HEK293T (cell line): ENCODE data around the gene ZHX3.

Experiments used
- BHLHE40 ChIP-seq: fragments of 450-650 bp; IDR thresholded peaks from 2 replicates; pipeline ENCODE4 v1.6.1; 2016; ENCODE audit warnings: mild to moderate bottlenecking, moderate library complexity, borderline replicate concordance
- CTBP1 ChIP-seq: fragments of 450-650 bp; IDR thresholded peaks from 2 replicates; pipeline ENCODE4 v1.6.1; 2016; ENCODE audit warnings: borderline replicate concordance
- ELF4 ChIP-seq: fragments of 450-650 bp; IDR thresholded peaks from 2 replicates; pipeline ENCODE4 v1.6.1; 2017; ENCODE audit warnings: antibody characterized with exemption
- FOXM1 ChIP-seq: fragments of 450-650 bp; IDR thresholded peaks from 2 replicates; pipeline ENCODE4 v1.6.1; 2017; ENCODE audit warnings: mild to moderate bottlenecking, borderline replicate concordance
- SP1 ChIP-seq: fragments of 450-650 bp; IDR thresholded peaks from 2 replicates; pipeline ENCODE4 v1.6.1; 2017
- SUZ12 ChIP-seq: fragments of 450-650 bp; IDR thresholded peaks from 2 replicates; pipeline ENCODE4 v1.6.1; 2016; ENCODE audit warnings: mild to moderate bottlenecking
- TARDBP ChIP-seq: fragments of 450-650 bp; IDR thresholded peaks from 2 replicates; pipeline ENCODE4 v1.6.1; 2016

DNA sequence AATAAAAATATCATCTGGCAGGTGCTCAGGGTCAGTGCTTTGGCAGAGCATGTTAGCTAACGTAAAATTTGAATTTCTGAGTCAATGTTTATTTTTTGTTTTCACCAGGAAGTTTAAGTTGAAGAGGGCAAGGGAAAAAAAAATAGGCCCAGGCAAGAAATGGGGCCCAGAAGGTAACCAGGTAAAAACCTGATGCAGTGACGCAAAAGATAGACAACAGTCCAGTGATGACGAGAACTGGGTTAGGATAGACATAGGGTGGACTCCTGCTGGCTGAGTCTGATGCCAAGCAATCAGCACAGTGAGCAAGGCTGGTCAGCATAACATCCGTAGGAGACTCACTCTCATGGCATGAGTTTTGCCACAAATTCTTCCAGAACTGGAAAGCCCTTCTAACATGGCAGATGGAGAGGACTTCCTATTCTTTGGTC lies 42.2 kb downstream of the ZHX3 start:
- TF ChIP-seq TARDBP (no peak), SUZ12 (no peak), FOXM1 (no peak), ELF4 (no peak), BHLHE40 (no peak), CTBP1 (no peak), SP1 (no peak)
